Measurements from ENCODE around the gene LUZP1. TPM values are rescaled to one million over a fixed set of nuclear protein-coding genes. Genes with fewer than 3 reads are reported as not detected.
A peak's percentile ranks its signal among the peaks of the same experiment; 100 is the strongest.

LUZP1 gene
- total RNA-seq, 4 donors from 2014 or later: 9.1 to 41.4 (median 27.3) TPM

DNA sequence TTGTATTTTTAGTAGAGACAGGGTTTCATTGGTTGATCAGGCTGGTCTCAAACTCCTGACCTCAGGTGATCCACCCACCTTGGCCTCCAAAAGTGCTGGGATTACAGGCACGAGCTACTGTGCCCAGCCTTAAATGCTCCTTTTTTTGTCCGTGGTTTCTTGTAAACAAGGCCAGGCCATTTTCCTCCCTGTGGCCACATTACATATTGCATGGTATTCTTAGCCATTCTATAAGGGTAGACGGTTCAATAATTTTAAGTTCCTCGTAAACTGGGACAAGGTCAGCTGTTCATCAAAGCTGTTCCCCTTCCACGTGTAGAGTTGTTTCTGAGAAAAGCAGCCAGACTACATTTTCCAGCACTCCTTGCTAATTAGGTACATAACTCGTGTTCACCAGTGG, 10.3 kb upstream of the LUZP1 start:
- TF ChIP-seq, protein P1, sequence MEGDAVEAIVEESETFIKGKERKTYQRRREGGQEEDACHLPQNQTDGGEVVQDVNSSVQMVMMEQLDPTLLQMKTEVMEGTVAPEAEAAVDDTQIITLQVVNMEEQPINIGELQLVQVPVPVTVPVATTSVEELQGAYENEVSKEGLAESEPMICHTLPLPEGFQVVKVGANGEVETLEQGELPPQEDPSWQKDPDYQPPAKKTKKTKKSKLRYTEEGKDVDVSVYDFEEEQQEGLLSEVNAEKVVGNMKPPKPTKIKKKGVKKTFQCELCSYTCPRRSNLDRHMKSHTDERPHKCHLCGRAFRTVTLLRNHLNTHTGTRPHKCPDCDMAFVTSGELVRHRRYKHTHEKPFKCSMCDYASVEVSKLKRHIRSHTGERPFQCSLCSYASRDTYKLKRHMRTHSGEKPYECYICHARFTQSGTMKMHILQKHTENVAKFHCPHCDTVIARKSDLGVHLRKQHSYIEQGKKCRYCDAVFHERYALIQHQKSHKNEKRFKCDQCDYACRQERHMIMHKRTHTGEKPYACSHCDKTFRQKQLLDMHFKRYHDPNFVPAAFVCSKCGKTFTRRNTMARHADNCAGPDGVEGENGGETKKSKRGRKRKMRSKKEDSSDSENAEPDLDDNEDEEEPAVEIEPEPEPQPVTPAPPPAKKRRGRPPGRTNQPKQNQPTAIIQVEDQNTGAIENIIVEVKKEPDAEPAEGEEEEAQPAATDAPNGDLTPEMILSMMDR (IDR thresholded peaks at IDR 0.05): no peak
- no peak for TF ChIP-seq POLR2A (IDR thresholded peaks at IDR 0.05)
- H3K36me3 ChIP-seq: no peaks in the 10 kb centered on the region
- H3K27me3 ChIP-seq: no peaks in the 10 kb centered on the region
- H3K4me1 ChIP-seq: no peaks in the 10 kb centered on the region
- no peak overlapping the region for H3K4me3 ChIP-seq
- peak overlapping the region; percentile 87 to 89 for H3K27ac ChIP-seq
- intact Hi-C loops (cut with DNase I; ENCODE audit: low total_unique reads): no loop called here
- H3K9me3 ChIP-seq: no peaks in the 10 kb centered on the region
- DNase-seq: no peak

DNA sequence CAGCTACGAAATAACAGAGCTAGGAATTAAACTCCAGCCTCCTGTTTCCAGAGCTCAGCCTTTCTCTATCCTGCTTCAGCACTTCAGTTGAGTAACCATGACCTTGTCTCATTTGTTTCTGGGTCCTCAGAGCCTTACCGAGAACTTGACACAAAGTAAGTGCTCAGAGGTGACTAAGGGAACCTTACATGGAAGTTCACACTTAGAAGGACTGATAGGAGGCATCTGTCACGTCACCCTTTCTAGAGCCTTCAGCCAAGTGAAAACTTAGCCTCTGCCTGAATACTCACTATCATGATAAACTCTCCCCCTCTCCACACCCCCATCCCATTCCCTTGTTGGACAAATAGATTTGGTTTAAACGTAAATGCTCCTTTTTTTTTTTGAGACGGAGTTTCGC, 9.8 kb upstream of the LUZP1 start:
- no peaks in the 10 kb centered on the region for H3K4me1 ChIP-seq
- peak overlapping the region; percentile 87 to 89 for H3K27ac ChIP-seq
- no peak for DNase-seq
- intact Hi-C loops (cut with DNase I; ENCODE audit: low total_unique reads): no loop called here
- no peak for TF ChIP-seq POLR2A (IDR thresholded peaks at IDR 0.05)
- TF ChIP-seq, protein P1 (IDR thresholded peaks at IDR 0.05): no peak
- no peaks in the 10 kb centered on the region for H3K27me3 ChIP-seq
- no peaks in the 10 kb centered on the region for H3K9me3 ChIP-seq
- peak overlapping the region in 1 of 2 donors; percentile 65 for H3K4me3 ChIP-seq
- H3K36me3 ChIP-seq: no peaks in the 10 kb centered on the region

DNA sequence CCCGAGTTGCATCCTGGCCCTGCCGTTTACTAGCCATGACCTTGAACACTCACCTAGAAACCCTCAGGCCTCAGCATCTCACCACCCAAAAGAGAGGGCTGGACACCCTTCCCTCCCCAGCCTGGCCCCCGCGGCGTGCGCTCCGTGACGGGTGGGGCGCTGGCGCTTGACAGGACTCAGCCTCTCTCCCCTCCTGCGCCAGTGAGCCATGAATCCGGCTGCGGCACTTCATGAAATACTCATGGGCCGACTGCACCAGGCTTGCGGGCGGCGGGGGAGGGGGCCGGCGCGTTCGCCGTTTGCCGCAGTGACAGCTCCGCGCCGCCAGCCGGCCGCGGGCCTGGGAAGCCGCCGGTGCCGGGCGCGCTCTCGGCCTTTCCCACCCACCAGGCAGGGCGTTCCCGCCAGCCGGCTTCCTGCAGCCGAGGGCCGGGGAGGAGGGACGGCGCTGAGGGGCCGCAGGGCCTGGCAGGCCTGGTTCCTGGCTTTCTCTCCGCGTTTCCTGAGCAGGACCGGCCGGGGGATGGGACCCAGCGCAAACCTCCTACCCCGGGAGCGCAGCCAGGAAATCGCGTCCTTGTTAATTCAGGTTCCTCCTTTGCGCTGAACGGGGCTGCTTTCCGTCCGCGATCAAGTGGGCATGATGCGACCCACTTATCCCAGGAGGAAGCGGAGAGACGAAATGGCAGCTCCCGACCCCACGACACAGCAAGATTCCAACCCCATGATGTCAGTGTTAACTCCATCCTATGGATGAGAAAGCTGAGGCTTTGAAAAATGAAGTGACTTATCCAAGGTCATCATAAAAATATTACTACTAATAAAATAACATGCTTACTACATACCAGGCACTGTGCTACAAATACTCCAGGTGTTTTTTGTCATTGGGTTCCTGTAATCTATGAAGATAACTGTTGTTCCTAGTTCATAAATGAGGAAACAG, 9.1 kb upstream of the LUZP1 start:
- intact Hi-C loops (cut with DNase I; ENCODE audit: low total_unique reads): no loop called here
- H3K27ac ChIP-seq: peak overlapping the region; percentile 87 to 89
- TF ChIP-seq, protein P1 (IDR thresholded peaks at IDR 0.05): peak in 2 of 4 experiments; percentile 31 to 60
- TF ChIP-seq POLR2A (IDR thresholded peaks at IDR 0.05): peak; percentile 15 to 53
- H3K36me3 ChIP-seq: no peaks in the 10 kb centered on the region
- H3K27me3 ChIP-seq: no peaks in the 10 kb centered on the region
- no peaks in the 10 kb centered on the region for H3K9me3 ChIP-seq
- H3K4me3 ChIP-seq: peak overlapping the region; percentile 46 to 65
- peak; percentile 77 to 81 for DNase-seq
- no peaks in the 10 kb centered on the region for H3K4me1 ChIP-seq

DNA sequence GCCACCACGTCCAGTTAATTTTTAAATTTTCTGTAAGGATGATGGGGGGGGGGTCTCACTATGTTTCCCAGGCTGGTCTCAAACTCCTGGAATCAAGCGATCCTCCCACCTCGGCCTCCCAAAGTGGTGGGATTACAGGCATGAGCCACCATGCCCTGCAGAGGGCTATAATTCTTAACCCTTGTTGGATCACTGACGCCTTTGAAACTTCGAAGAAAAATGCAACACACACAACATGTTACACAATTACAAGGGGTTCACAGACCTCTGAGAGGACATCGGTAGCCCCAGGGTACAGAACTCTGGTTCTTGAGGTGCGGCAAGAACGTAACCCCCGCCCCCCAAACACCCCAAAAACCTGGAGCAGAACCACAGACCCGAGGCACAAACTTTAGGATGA, 8.4 kb upstream of the LUZP1 start:
- no peaks in the 10 kb centered on the region for H3K27me3 ChIP-seq
- H3K4me3 ChIP-seq: peak overlapping the region; percentile 46 to 65
- TF ChIP-seq, protein P1 (IDR thresholded peaks at IDR 0.05): no peak
- TF ChIP-seq POLR2A (IDR thresholded peaks at IDR 0.05): no peak
- intact Hi-C loops (cut with DNase I; ENCODE audit: low total_unique reads): no loop called here
- peak overlapping the region; percentile 87 to 89 for H3K27ac ChIP-seq
- DNase-seq: no peak
- H3K4me1 ChIP-seq: no peaks in the 10 kb centered on the region
- no peaks in the 10 kb centered on the region for H3K36me3 ChIP-seq
- H3K9me3 ChIP-seq: no peaks in the 10 kb centered on the region

DNA sequence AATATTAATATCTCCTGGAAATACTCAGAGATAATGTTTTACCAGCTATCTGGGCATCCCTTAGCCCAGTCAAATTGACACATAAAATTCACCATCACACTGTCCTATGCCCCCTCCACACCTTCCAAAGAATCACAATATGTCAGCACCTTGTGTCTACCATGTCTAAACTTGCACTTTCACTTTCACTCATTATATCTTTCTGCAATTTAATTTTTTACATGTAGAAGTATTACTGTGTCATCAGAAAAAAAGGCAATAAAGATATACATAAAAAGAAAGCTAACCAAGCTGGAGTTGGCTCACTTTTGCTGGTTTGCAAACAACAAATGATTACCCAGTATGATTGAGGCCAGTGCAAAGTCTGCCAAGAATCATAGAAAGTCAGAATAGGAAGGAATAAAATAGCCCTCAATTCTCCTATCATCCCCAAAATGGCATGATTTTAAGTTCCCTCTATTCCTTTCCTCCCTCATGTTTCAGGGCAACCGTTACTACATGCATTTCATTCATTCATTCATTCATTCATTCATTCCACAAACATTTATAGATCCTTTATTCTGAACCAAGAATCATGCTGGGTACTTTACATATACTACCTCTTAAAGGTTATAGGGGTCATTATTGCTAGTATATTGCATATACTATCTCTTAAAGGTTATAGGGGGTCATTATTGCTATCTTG, 5.9 kb upstream of the LUZP1 start:
- Histone ChIP-seq H3K27ac (no peak overlapping the region), H3K27me3 (no peaks in the 10 kb centered on the region)
- DNase-seq: no peak

More for the DNA sequence above, 5.9 kb upstream of the LUZP1 start:
- TF ChIP-seq, protein P1 (IDR thresholded peaks at IDR 0.05): no peak
- no peak for TF ChIP-seq POLR2A (IDR thresholded peaks at IDR 0.05)
- H3K4me3 ChIP-seq: no peak overlapping the region
- no peaks in the 10 kb centered on the region for H3K36me3 ChIP-seq
- no peaks in the 10 kb centered on the region for H3K4me1 ChIP-seq
- intact Hi-C loops (cut with DNase I; ENCODE audit: low total_unique reads): no loop called here
- H3K9me3 ChIP-seq: no peaks in the 10 kb centered on the region
